Effector memory CD4-positive, alpha-beta T cell (primary cell): Measurements from ENCODE around the gene ARL5C.
"Not testable (repeated sequence)": the region's sequence is repeated elsewhere in the genome, so short reads cannot be mapped to it uniquely, and the experiment has no call there.

Experiments
- DNase-seq, 3 donors: peaks; one replicate each; pipeline ENCODE4 v3.0.0-alpha.2; 2020
- H3K27ac ChIP-seq: 2 replicates; pipeline ENCODE4 v1.7.0; 2013; ENCODE audit warnings: mild to moderate bottlenecking, low read length, moderate library complexity; ENCODE audit not compliant: insufficient read depth, poor library complexity, severe bottlenecking
- H3K27me3 ChIP-seq: replicated peaks from 2 replicates; pipeline ENCODE4 v1.7.0; 2013; ENCODE audit warnings: mild to moderate bottlenecking, low read length; ENCODE audit not compliant: insufficient read depth, control insufficient read depth, poor library complexity, severe bottlenecking
- H3K36me3 ChIP-seq: 2 replicates; pipeline ENCODE4 v1.7.0; 2013; ENCODE audit warnings: mild to moderate bottlenecking, low read length, moderate library complexity; ENCODE audit not compliant: control insufficient read depth, insufficient read depth
- H3K4me1 ChIP-seq: 2 replicates; pipeline ENCODE4 v1.7.0; 2013; ENCODE audit warnings: low read length, mild to moderate bottlenecking; ENCODE audit not compliant: control insufficient read depth, insufficient read depth, poor library complexity, severe bottlenecking
- H3K4me3 ChIP-seq: 2 replicates; pipeline ENCODE4 v1.7.0; 2013; ENCODE audit warnings: low read length, low read depth, mild to moderate bottlenecking; ENCODE audit not compliant: insufficient read depth, poor library complexity, severe bottlenecking
- H3K9me3 ChIP-seq: 2 replicates; pipeline ENCODE4 v1.7.0; 2013; ENCODE audit warnings: mild to moderate bottlenecking, low read length, moderate library complexity; ENCODE audit not compliant: control insufficient read depth

Gene ARL5C

GRCh38 chr17:39169518-39169917, 3.6 kb upstream of the ARL5C start:
- Histone ChIP-seq H3K9me3 (no peaks in the 10 kb centered on the region), H3K4me1 (peaks cover 10% of the 10 kb centered on the region), H3K36me3 (no peaks in the 10 kb centered on the region), H3K27ac (no peak overlapping the region), H3K27me3 (peaks cover 8% of the 10 kb centered on the region), H3K4me3 (no peak overlapping the region)
- no peak for DNase-seq

GRCh38 chr17:39169101-39169500, 3.1 kb upstream of the ARL5C start:
- no peak for DNase-seq
- Histone ChIP-seq H3K27ac (no peak overlapping the region), H3K9me3 (no peaks in the 10 kb centered on the region), H3K27me3 (peaks cover 8% of the 10 kb centered on the region), H3K4me1 (peaks cover 12% of the 10 kb centered on the region), H3K36me3 (no peaks in the 10 kb centered on the region), H3K4me3 (no peak overlapping the region)

- H3K36me3 ChIP-seq, H3K9me3 ChIP-seq, H3K4me3 ChIP-seq, H3K27me3 ChIP-seq, H3K27ac ChIP-seq, DNase-seq: not testable (repeated sequence)
- H3K4me1 ChIP-seq = peaks cover 12% of the 10 kb centered on the region
Measured at GRCh38 chr17:39168503-39168902, 2.5 kb upstream of the ARL5C start.

- H3K27ac ChIP-seq = no peak overlapping the region
- H3K9me3 ChIP-seq = no peaks in the 10 kb centered on the region
- peaks cover 12% of the 10 kb centered on the region for H3K4me1 ChIP-seq
- H3K36me3 ChIP-seq = no peaks in the 10 kb centered on the region
- DNase-seq = no peak
- no peak overlapping the region for H3K4me3 ChIP-seq
- peaks cover 8% of the 10 kb centered on the region for H3K27me3 ChIP-seq
Measured at GRCh38 chr17:39167476-39167875, 1.5 kb upstream of the ARL5C start.

GRCh38 chr17:39166437-39167335, 725 bp upstream of the ARL5C start:
- Histone ChIP-seq H3K4me3 (no peak overlapping the region), H3K27me3 (peaks cover 8% of the 10 kb centered on the region), H3K4me1 (peaks cover 12% of the 10 kb centered on the region)

GRCh38 chr17:39165178-39165840, 652 bp downstream of the ARL5C start:
- H3K4me1 ChIP-seq = peaks cover 12% of the 10 kb centered on the region
- peaks cover 8% of the 10 kb centered on the region for H3K27me3 ChIP-seq
- H3K27ac ChIP-seq = no peak overlapping the region
- no peaks in the 10 kb centered on the region for H3K36me3 ChIP-seq
- no peaks in the 10 kb centered on the region for H3K9me3 ChIP-seq
- no peak for DNase-seq
- H3K4me3 ChIP-seq = peak overlapping the region; percentile 54

More at GRCh38 chr17:39166437-39167335, 725 bp upstream of the ARL5C start:
- H3K27ac ChIP-seq = no peak overlapping the region
- no peak for DNase-seq
- H3K9me3 ChIP-seq = no peaks in the 10 kb centered on the region
- no peaks in the 10 kb centered on the region for H3K36me3 ChIP-seq

- H3K4me3 ChIP-seq = peak overlapping the region; percentile 54
- H3K36me3 ChIP-seq = no peaks in the 10 kb centered on the region
- DNase-seq = peak; percentile 28 to 51 (median 39)
- H3K27me3 ChIP-seq = peaks cover 8% of the 10 kb centered on the region
- H3K4me1 ChIP-seq = peaks cover 12% of the 10 kb centered on the region
- no peaks in the 10 kb centered on the region for H3K9me3 ChIP-seq
- no peak overlapping the region for H3K27ac ChIP-seq
Measured at GRCh38 chr17:39164675-39165143, 1.3 kb downstream of the ARL5C start.

GRCh38 chr17:39161962-39162361, 4.0 kb downstream of the ARL5C start:
- no peak for DNase-seq
- Histone ChIP-seq H3K4me3 (no peak overlapping the region), H3K27me3 (peaks cover 8% of the 10 kb centered on the region), H3K4me1 (peaks cover 12% of the 10 kb centered on the region), H3K36me3 (no peaks in the 10 kb centered on the region), H3K27ac (no peak overlapping the region), H3K9me3 (no peaks in the 10 kb centered on the region)

GRCh38 chr17:39158623-39159022, 7.3 kb downstream of the ARL5C start:
- Histone ChIP-seq H3K27me3 (no peaks in the 10 kb centered on the region), H3K4me3 (no peak overlapping the region), H3K9me3 (no peaks in the 10 kb centered on the region), H3K27ac (no peak overlapping the region), H3K36me3 (no peaks in the 10 kb centered on the region), H3K4me1 (no peaks in the 10 kb centered on the region)
- no peak for DNase-seq

- no peak overlapping the region for H3K4me3 ChIP-seq
- no peaks in the 10 kb centered on the region for H3K27me3 ChIP-seq
- peaks cover 10% of the 10 kb centered on the region for H3K4me1 ChIP-seq
- no peaks in the 10 kb centered on the region for H3K36me3 ChIP-seq
- no peaks in the 10 kb centered on the region for H3K9me3 ChIP-seq
- no peak overlapping the region for H3K27ac ChIP-seq
- DNase-seq = no peak
Measured at GRCh38 chr17:39156491-39156890, 9.5 kb downstream of the ARL5C start.
